Measurements from ENCODE around the gene HLA-DRB5. TPM values are rescaled to one million over a fixed set of nuclear protein-coding genes. Genes with fewer than 3 reads are reported as not detected.

Gene HLA-DRB5
- total and polyA plus RNA-seq, 11 donors, result 0.38 to 93.6 (median 48.0) TPM

Other genes with a start within 250 kb of the HLA-DRB5 start
- gene TSBP1, start 158.4 kb downstream of the HLA-DRB5 start, total RNA-seq, result not detected
- gene TSBP1, start 158.4 kb downstream of the HLA-DRB5 start, polyA plus RNA-seq, result not detected
- not detected for gene BTNL2, start 123.1 kb downstream of the HLA-DRB5 start, total RNA-seq
- not detected for gene BTNL2, start 123.1 kb downstream of the HLA-DRB5 start, polyA plus RNA-seq
- gene HLA-DRA, start 90.4 kb downstream of the HLA-DRB5 start, total RNA-seq, result 1,000 to 10,000 TPM in 1 of 9 donors, 100 to 1,000 TPM in 2, 10 to 100 TPM in 6; 20.0 to 1,108 (median 87.0) TPM
- gene HLA-DRA, start 90.4 kb downstream of the HLA-DRB5 start, polyA plus RNA-seq, result 10 to 100 TPM; 57.1 to 65.7 TPM
- 100 to 1,000 TPM in 3 of 9 donors, 10 to 100 TPM in 6; 12.3 to 404 (median 86.3) TPM for gene HLA-DRB1, start 59.6 kb upstream of the HLA-DRB5 start, total RNA-seq
- gene HLA-DRB1, start 59.6 kb upstream of the HLA-DRB5 start, polyA plus RNA-seq, result 10 to 100 TPM; 32.3 to 76.3 TPM
- 100 to 1,000 TPM in 1 of 9 donors, 10 to 100 TPM in 5, 1 to 10 TPM in 2, not detected in 1; 1.2 to 154 (median 14.1) TPM for gene HLA-DQA1, start 107.1 kb upstream of the HLA-DRB5 start, total RNA-seq
- gene HLA-DQA1, start 107.1 kb upstream of the HLA-DRB5 start, polyA plus RNA-seq, result 1 to 10 TPM; 5.3 to 8.7 TPM
- 10 to 100 TPM in 6 of 9 donors, 1 to 10 TPM in 2, under 1 TPM in 1; 0.38 to 86.5 (median 14.9) TPM for gene HLA-DQB1, start 136.4 kb upstream of the HLA-DRB5 start, total RNA-seq
- gene HLA-DQB1, start 136.4 kb upstream of the HLA-DRB5 start, polyA plus RNA-seq, result 10 to 100 TPM; 15.4 to 28.9 TPM
- gene HLA-DQA2, start 211.1 kb upstream of the HLA-DRB5 start, total RNA-seq, result 10 to 100 TPM in 2 of 9 donors, 1 to 10 TPM in 1, under 1 TPM in 3, not detected in 3; 0.14 to 34.4 (median 1.6) TPM
- not detected for gene HLA-DQA2, start 211.1 kb upstream of the HLA-DRB5 start, polyA plus RNA-seq
- gene HLA-DQB2, start 233.2 kb upstream of the HLA-DRB5 start, total RNA-seq, result 10 to 100 TPM in 1 of 9 donors, 1 to 10 TPM in 3, under 1 TPM in 2, not detected in 3; 0.55 to 26.4 (median 1.5) TPM
- not detected for gene HLA-DQB2, start 233.2 kb upstream of the HLA-DRB5 start, polyA plus RNA-seq